ENCODE measurements around the gene SLC27A3. TPM values are rescaled to one million over a fixed set of nuclear protein-coding genes. Genes with fewer than 3 reads are reported as not detected.

SLC27A3 gene
- total RNA-seq, 3 donors from 2014 or later (not counting 1 experiment from before 2014, with no cell fraction given), result 65.3 to 107 (median 89.8) TPM

GRCh38 chr1:153818876-153819275 lies 43.7 kb downstream of the SLC27A3 start:
- TF ChIP-seq CTCF (IDR thresholded peaks at IDR 0.05), result no peak
- H3K27me3 ChIP-seq (ENCODE audit: control insufficient read depth, insufficient read depth, low read length), result no peaks in the 10 kb centered on the region
- no peak for DNase-seq
- no peak overlapping the region for H3K4me3 ChIP-seq (ENCODE audit: low read length)
- intact Hi-C loops (cut with micrococcal nuclease), result no loop called here
- peaks cover 46% of the 10 kb centered on the region for H3K36me3 ChIP-seq (ENCODE audit: control insufficient read depth, insufficient read depth, low read length)
- H3K27me3 Mint-ChIP-seq (ENCODE audit: low read depth in 2 of 2), result no peaks in the 10 kb centered on the region
- no peaks in the 10 kb centered on the region for H3K9me3 ChIP-seq (ENCODE audit: control insufficient read depth, insufficient read depth, low read length)
- no peaks in the 10 kb centered on the region for H3K4me1 Mint-ChIP-seq
- no peak overlapping the region for H3K4me3 Mint-ChIP-seq
- no peak overlapping the region for H3K27ac Mint-ChIP-seq
- no peak for ATAC-seq
- no peaks in the 10 kb centered on the region for H3K9me3 Mint-ChIP-seq
- H3K4me1 ChIP-seq (ENCODE audit: control insufficient read depth, insufficient read depth, low read length), result no peaks in the 10 kb centered on the region
- peaks cover 21% of the 10 kb centered on the region for H3K36me3 Mint-ChIP-seq
- WGBS (ENCODE audit: insufficient coverage), result 100% methylated on average over 2 of the region's 2 CpGs
- H3K27ac ChIP-seq (ENCODE audit: low read length), result no peak overlapping the region

- Mint-ChIP-seq H3K27ac (peak overlapping the region; percentile 8 to 31), H3K27me3 (ENCODE audit: low read depth in 2 of 2) (no peaks in the 10 kb centered on the region), H3K36me3 (no peaks in the 10 kb centered on the region), H3K9me3 (no peaks in the 10 kb centered on the region), H3K4me3 (no peak overlapping the region), H3K4me1 (peaks cover 0 to 4% of the 10 kb centered on the region in 2 donors)
- Histone ChIP-seq H3K4me1 (ENCODE audit: control insufficient read depth, insufficient read depth, low read length) (no peaks in the 10 kb centered on the region), H3K4me3 (ENCODE audit: low read length) (no peak overlapping the region), H3K27me3 (ENCODE audit: control insufficient read depth, insufficient read depth, low read length) (no peaks in the 10 kb centered on the region), H3K27ac (ENCODE audit: low read length) (no peak overlapping the region), H3K9me3 (ENCODE audit: control insufficient read depth, insufficient read depth, low read length) (no peaks in the 10 kb centered on the region), H3K36me3 (ENCODE audit: control insufficient read depth, insufficient read depth, low read length) (peaks cover 28% of the 10 kb centered on the region)
- intact Hi-C loops (cut with micrococcal nuclease), result no loop called here
- 97% methylated on average over 3 of the region's 6 CpGs for WGBS (ENCODE audit: insufficient coverage)
- no peak for TF ChIP-seq CTCF (IDR thresholded peaks at IDR 0.05)
- ATAC-seq (no peak), DNase-seq (no peak)
Observed at GRCh38 chr1:153827168-153827964, 52.2 kb downstream of the SLC27A3 start.

Other genes with a start within 250 kb of the SLC27A3 start
- 100 to 1,000 TPM; 174 to 261 (median 245) TPM for gene S100A6, start 239.4 kb upstream of the SLC27A3 start, total RNA-seq
- gene S100A5, start 234.5 kb upstream of the SLC27A3 start, total RNA-seq, result not detected
- 100 to 1,000 TPM; 509 to 689 (median 597) TPM for gene S100A4, start 229.6 kb upstream of the SLC27A3 start, total RNA-seq
- not detected for gene S100A3, start 226.1 kb upstream of the SLC27A3 start, total RNA-seq
- not detected for gene S100A2, start 209.6 kb upstream of the SLC27A3 start, total RNA-seq
- not detected for gene S100A16, start 162.3 kb upstream of the SLC27A3 start, total RNA-seq
- gene S100A14, start 159.1 kb upstream of the SLC27A3 start, total RNA-seq, result not detected
- gene S100A13, start 147.9 kb upstream of the SLC27A3 start, total RNA-seq, result 1 to 10 TPM; 4.0 to 5.8 (median 4.1) TPM
- not detected for gene S100A1, start 147.0 kb upstream of the SLC27A3 start, total RNA-seq
- 100 to 1,000 TPM in 2 of 3 donors, 10 to 100 TPM in 1; 94.7 to 110 (median 106) TPM for gene CHTOP, start 141.3 kb upstream of the SLC27A3 start, total RNA-seq
- gene SNAPIN, start 116.7 kb upstream of the SLC27A3 start, total RNA-seq, result 10 to 100 TPM; 21.0 to 25.5 (median 23.5) TPM
- 100 to 1,000 TPM in 2 of 3 donors, 10 to 100 TPM in 1; 97.6 to 134 (median 110) TPM for gene ILF2, start 104.4 kb upstream of the SLC27A3 start, total RNA-seq
- gene NPR1, start 96.7 kb upstream of the SLC27A3 start, total RNA-seq, result not detected
- 10 to 100 TPM; 44.3 to 55.3 (median 44.5) TPM for gene INTS3, start 47.4 kb upstream of the SLC27A3 start, total RNA-seq
- 10 to 100 TPM; 68.1 to 91.3 (median 75.5) TPM for gene GATAD2B, start 147.6 kb downstream of the SLC27A3 start, total RNA-seq
- gene DENND4B, start 171.3 kb downstream of the SLC27A3 start, total RNA-seq, result 100 to 1,000 TPM; 244 to 322 (median 291) TPM
- 100 to 1,000 TPM; 144 to 166 (median 154) TPM for gene CRTC2, start 183.2 kb downstream of the SLC27A3 start, total RNA-seq
- gene SLC39A1, start 188.1 kb downstream of the SLC27A3 start, total RNA-seq, result 10 to 100 TPM; 20.7 to 21.5 (median 21.2) TPM
- gene CREB3L4, start 192.5 kb downstream of the SLC27A3 start, total RNA-seq, result 10 to 100 TPM; 10.8 to 16.8 (median 10.9) TPM
- gene JTB, start 202.3 kb downstream of the SLC27A3 start, total RNA-seq, result 100 to 1,000 TPM in 2 of 3 donors, 10 to 100 TPM in 1; 96.9 to 107 (median 101) TPM
- under 1 TPM in 2 of 3 donors, not detected in 1; 0.25 to 0.73 TPM for gene RAB13, start 210.9 kb downstream of the SLC27A3 start, total RNA-seq
- gene RPS27, start 215.4 kb downstream of the SLC27A3 start, total RNA-seq, result 1,000 to 10,000 TPM; 2,073 to 2,763 (median 2,323) TPM

All from natural killer cell (primary cell).